DOHH2 (cell line): ENCODE data around the gene LGALS14.

ENCODE experiments used
- EZH2phosphoT487 ChIP-seq: fragments of 200-600 bp; sonication (generic); IDR thresholded peaks from 2 replicates; pipeline ENCODE4 v1.6.1; 2017; ENCODE audit warnings: borderline replicate concordance, mild to moderate bottlenecking, antibody characterized with exemption, low read length, moderate library complexity, mixed read lengths
- TF ChIP-seq, protein P1 (sequence below): fragments of 200-600 bp; sonication (generic); IDR thresholded peaks from one replicate; pipeline ENCODE4 v1.5.1; 2014; ENCODE audit warnings: antibody characterized with exemption, mild to moderate bottlenecking, low read depth, low read length; ENCODE audit not compliant: poor library complexity, severe bottlenecking

DNA sequence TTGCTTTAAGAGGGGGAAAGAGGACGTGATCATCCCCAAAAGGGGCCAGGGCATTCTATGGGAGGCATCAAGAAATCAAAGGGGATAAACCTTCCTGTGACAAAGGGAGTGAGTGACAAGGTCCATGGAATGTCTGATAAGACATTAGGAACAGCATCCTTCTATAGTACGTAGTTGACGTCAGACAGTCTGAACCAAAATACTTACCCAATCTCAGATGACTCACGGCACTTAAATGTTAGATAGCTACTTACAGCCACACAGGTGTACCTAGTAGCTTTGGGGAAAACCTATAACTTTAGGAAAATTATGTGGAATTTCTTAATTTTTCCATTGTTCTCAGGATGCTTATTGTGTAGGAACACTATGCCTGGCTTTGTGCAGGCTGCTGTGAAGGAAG is 43.6 kb upstream of the LGALS14 start:
- TF ChIP-seq, protein P1, sequence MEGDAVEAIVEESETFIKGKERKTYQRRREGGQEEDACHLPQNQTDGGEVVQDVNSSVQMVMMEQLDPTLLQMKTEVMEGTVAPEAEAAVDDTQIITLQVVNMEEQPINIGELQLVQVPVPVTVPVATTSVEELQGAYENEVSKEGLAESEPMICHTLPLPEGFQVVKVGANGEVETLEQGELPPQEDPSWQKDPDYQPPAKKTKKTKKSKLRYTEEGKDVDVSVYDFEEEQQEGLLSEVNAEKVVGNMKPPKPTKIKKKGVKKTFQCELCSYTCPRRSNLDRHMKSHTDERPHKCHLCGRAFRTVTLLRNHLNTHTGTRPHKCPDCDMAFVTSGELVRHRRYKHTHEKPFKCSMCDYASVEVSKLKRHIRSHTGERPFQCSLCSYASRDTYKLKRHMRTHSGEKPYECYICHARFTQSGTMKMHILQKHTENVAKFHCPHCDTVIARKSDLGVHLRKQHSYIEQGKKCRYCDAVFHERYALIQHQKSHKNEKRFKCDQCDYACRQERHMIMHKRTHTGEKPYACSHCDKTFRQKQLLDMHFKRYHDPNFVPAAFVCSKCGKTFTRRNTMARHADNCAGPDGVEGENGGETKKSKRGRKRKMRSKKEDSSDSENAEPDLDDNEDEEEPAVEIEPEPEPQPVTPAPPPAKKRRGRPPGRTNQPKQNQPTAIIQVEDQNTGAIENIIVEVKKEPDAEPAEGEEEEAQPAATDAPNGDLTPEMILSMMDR, result no peak
- TF ChIP-seq EZH2phosphoT487, result no peak
